ENCODE measurements around the gene CST3. TPM values are rescaled to one million over a fixed set of nuclear protein-coding genes. Genes with fewer than 3 reads are reported as not detected.

Gene CST3
- total and polyA plus RNA-seq, 12 donors, result 92.4 to 1,851 (median 1,124) TPM

DNA sequence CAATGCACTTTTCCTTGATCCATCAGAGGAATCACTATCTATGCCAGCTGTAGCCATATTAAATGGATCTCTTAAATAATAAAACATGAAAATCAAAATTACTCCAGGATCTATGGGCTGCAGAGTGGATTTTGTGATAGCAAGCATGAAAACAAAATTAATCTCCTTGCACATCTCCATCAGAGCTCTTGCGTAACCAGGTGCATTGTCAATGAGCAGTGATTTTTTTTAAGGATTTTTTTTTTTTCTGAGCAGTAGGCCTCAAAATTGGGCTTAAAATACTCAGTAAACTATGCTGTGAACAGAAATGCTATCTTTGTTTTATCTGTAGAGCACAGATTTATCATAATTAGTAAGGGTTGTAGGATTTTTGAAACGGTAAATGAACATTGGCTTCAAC lies 11.5 kb upstream of the CST3 start:
- no peak for TF ChIP-seq CTCF (IDR thresholded peaks at IDR 0.05)
- TF ChIP-seq POLR2A (IDR thresholded peaks at IDR 0.05), result no peak
- Histone ChIP-seq H3K9me3 (replicated peaks in 1 of 3) (no peaks in the 10 kb centered on the region), H3K36me3 (replicated peaks in 1 of 2) (no peaks in the 10 kb centered on the region), H3K27me3 (no peaks in the 10 kb centered on the region), H3K27ac (no peak overlapping the region), H3K4me3 (no peak overlapping the region), H3K4me1 (replicated peaks in 1 of 2) (no peaks in the 10 kb centered on the region)
- intact Hi-C loops (cut with DNase I), result no loop called here
- DNase-seq, result no peak
- WGBS, 4 donors, result 92 to 100% (median 94%) methylated on average over 2 of the region's 2 CpGs

- no peaks in the 10 kb centered on the region for H3K36me3 ChIP-seq (replicated peaks in 1 of 2)
- no peak for TF ChIP-seq CTCF (IDR thresholded peaks at IDR 0.05)
- no peak for TF ChIP-seq POLR2A (IDR thresholded peaks at IDR 0.05)
- intact Hi-C loops (cut with DNase I), result no loop called here
- no peak overlapping the region for H3K27ac ChIP-seq
- H3K4me3 ChIP-seq, result no peak overlapping the region
- no peaks in the 10 kb centered on the region for H3K9me3 ChIP-seq (replicated peaks in 1 of 3)
- peaks cover 4 to 6% of the 10 kb centered on the region in 2 donors for H3K4me1 ChIP-seq (replicated peaks in 1 of 2)
- WGBS, 4 donors, result 80 to 93% (median 88%) methylated on average over 2 of the region's 2 CpGs
- no peaks in the 10 kb centered on the region for H3K27me3 ChIP-seq
- DNase-seq, result no peak
Measured at GRCh38 chr20:23647346-23647745, 9.6 kb upstream of the CST3 start.

GRCh38 chr20:23646106-23646873 lies 8.5 kb upstream of the CST3 start:
- no peaks in the 10 kb centered on the region for H3K9me3 ChIP-seq (replicated peaks in 1 of 3)
- H3K4me3 ChIP-seq, result no peak overlapping the region
- DNase-seq, result no peak
- intact Hi-C loops (cut with DNase I), result no loop called here
- peaks cover 13 to 15% of the 10 kb centered on the region in 2 donors for H3K4me1 ChIP-seq (replicated peaks in 1 of 2)
- no peaks in the 10 kb centered on the region for H3K27me3 ChIP-seq
- no peaks in the 10 kb centered on the region for H3K36me3 ChIP-seq (replicated peaks in 1 of 2)
- TF ChIP-seq CTCF (IDR thresholded peaks at IDR 0.05) (no peak), POLR2A (IDR thresholded peaks at IDR 0.05) (no peak)
- 34 to 51% (median 39%) methylated on average over 4 of the region's 4 CpGs for WGBS, 4 donors
- no peak overlapping the region for H3K27ac ChIP-seq

DNA sequence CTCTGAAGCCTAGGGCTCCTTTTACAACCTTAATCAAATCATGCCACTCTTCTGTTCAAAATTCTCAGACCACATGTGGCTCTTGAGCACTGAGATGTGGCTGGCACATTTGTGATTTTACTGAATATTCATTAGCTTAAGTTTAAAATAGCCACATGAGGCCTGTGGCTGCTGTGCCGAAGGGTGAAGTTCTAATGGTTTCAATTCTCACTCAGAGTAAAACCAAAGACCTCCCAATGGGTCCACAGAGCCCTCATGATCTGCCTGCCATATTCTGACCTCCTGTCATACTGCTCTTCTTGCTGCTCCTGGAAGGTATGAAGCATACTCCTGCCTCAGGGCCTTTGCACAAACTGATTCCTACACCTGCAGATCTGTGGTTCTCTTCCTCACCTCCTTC lies 7.8 kb upstream of the CST3 start:
- no peaks in the 10 kb centered on the region for H3K27me3 ChIP-seq
- no peaks in the 10 kb centered on the region for H3K9me3 ChIP-seq (replicated peaks in 1 of 3)
- H3K36me3 ChIP-seq (replicated peaks in 1 of 2), result no peaks in the 10 kb centered on the region
- intact Hi-C loops (cut with DNase I), result no loop called here
- peaks cover 20 to 21% of the 10 kb centered on the region in 2 donors for H3K4me1 ChIP-seq (replicated peaks in 1 of 2)
- 81 to 100% (median 85%) methylated on average over 1 of the region's 1 CpG; no CpG with 5 or more reads in 1 of the 4 donors for WGBS, 4 donors
- DNase-seq, result no peak
- no peak overlapping the region for H3K27ac ChIP-seq
- H3K4me3 ChIP-seq, result no peak overlapping the region
- no peak for TF ChIP-seq POLR2A (IDR thresholded peaks at IDR 0.05)
- no peak for TF ChIP-seq CTCF (IDR thresholded peaks at IDR 0.05)

All from adrenal gland (tissue), 12 donors.